Measurements from ENCODE around the gene PPFIA1. TPM values are rescaled to one million over a fixed set of nuclear protein-coding genes. Genes with fewer than 3 reads are reported as not detected.

PPFIA1 gene
- total RNA-seq, 1 experiment from 2014 or later, result 63.4 TPM

- Histone ChIP-seq H3K23ac (ENCODE audit: insufficient read length, low read depth, low read length) (no peak overlapping the region), H3K56ac (ENCODE audit: insufficient read length, low read depth, low read length) (no peak overlapping the region), H3K18ac (ENCODE audit: insufficient read length, low read depth, low read length) (no peak overlapping the region), H2BK20ac (ENCODE audit: low read depth, low read length, poor library complexity, severe bottlenecking) (no peak overlapping the region), H2AK5ac (ENCODE audit: insufficient read length, low read length) (no peak overlapping the region), H3K9ac (ENCODE audit: extremely low read depth, insufficient read length, low read length) (no peak overlapping the region), H2BK15ac (ENCODE audit: low read depth, low read length) (no peak overlapping the region), H3K4me2 (ENCODE audit: insufficient read depth, insufficient read length, low read length) (no peak overlapping the region), H4K8ac (replicated peaks; ENCODE audit: insufficient read length, low read depth, low read length) (no peak overlapping the region), H4K91ac (ENCODE audit: insufficient read length, low read depth, low read length) (no peak overlapping the region), H3K4me1 (ENCODE audit: insufficient read depth, low read length) (peaks cover 2% of the 10 kb centered on the region; the same call in 1 of the 2 replicates), H3K27me3 (ENCODE audit: insufficient read depth, low read length) (no peaks in the 10 kb centered on the region), H3K23me2 (ENCODE audit: insufficient read length, low read depth, low read length, poor library complexity, severe bottlenecking) (no peaks in the 10 kb centered on the region), H2BK5ac (ENCODE audit: insufficient read length, low read length) (no peak overlapping the region), H3T11ph (ENCODE audit: low read length) (no peak overlapping the region), H3K79me1 (ENCODE audit: insufficient read depth, low read depth, low read length, poor library complexity, severe bottlenecking) (no peaks in the 10 kb centered on the region), H2AFZ (ENCODE audit: low read length) (no peak overlapping the region), H2BK120ac (ENCODE audit: low read depth, low read length, poor library complexity, severe bottlenecking) (no peak overlapping the region), H3K9me3 (ENCODE audit: control insufficient read depth, low read depth, low read length) (no peaks in the 10 kb centered on the region), H4K20me1 (ENCODE audit: control insufficient read depth, insufficient read depth, insufficient read length) (no peaks in the 10 kb centered on the region), H3K4ac (ENCODE audit: low read depth, low read length) (no peak overlapping the region), H4K5ac (ENCODE audit: insufficient read length, low read depth, low read length) (no peak overlapping the region), H2BK12ac (ENCODE audit: insufficient read length, low read depth, low read length) (no peak overlapping the region), H3K79me2 (ENCODE audit: insufficient read depth, low read length) (no peaks in the 10 kb centered on the region), H3K27ac (ENCODE audit: insufficient read length, low read depth, low read length) (no peak overlapping the region), H3K14ac (ENCODE audit: insufficient read depth, low read length) (no peak overlapping the region)
- peaks cover 32 to 34% of the 10 kb centered on the region in 2 experiments for H3K4me1 Mint-ChIP-seq
- no peak overlapping the region for H3K4me3 Mint-ChIP-seq
- no peak for TF ChIP-seq CTCF (conservative IDR thresholded peaks at IDR 0.05)
- peak overlapping the region in 1 of 3 experiments; percentile 10; a peak in 2 of 7 replicates for H3K27ac Mint-ChIP-seq
- no CpG with 5 or more reads among the region's 1 CpG for WGBS (ENCODE audit: extremely low coverage, insufficient read length, low lambda C conversion rate)
- peaks cover 6% of the 10 kb centered on the region for H3K27me3 Mint-ChIP-seq (ENCODE audit: low read depth)
- peaks cover 17 to 22% of the 10 kb centered on the region in 2 experiments for H3K9me3 Mint-ChIP-seq
- DNase-seq, result no peak
- peaks cover 0 to 13% (median 8%) of the 10 kb centered on the region in 3 experiments; a peak in 5 of 7 replicates for H3K36me3 Mint-ChIP-seq (ENCODE audit: insufficient read depth in 1 of 3, low read depth in 3 of 3)
Measured at GRCh38 chr11:70220920-70221319, 49.6 kb upstream of the PPFIA1 start.

Data from H9 (cell line).